Esophagus muscularis mucosa (tissue), 4 donors: ENCODE results near the gene PCSK6. TPM values are rescaled to one million over a fixed set of nuclear protein-coding genes. Genes with fewer than 3 reads are reported as not detected.
A peak's percentile ranks its signal among the peaks of the same experiment; 100 is the strongest.

Experiments used
- DNase-seq: peaks from one replicate; pipeline ENCODE4 v3.0.0-alpha.2; 2017; ENCODE audit errors: extremely low spot score
- H3K27ac ChIP-seq, 4 donors: fragments of 200-600 bp; sonication (generic); replicated peaks in 1 of 4; 1 replicate in 3 of 4; 2 replicates in 1 of 4; pipeline ENCODE4 v1.5.1; 2016 to 2019; ENCODE audit warnings: mild to moderate bottlenecking in 1 of 4
- H3K27me3 ChIP-seq, 4 donors: fragments of 200-600 bp; sonication (generic); one replicate each; pipeline versions ENCODE4 v1.5.1 to v1.6.0; 2016 to 2019
- H3K36me3 ChIP-seq, 4 donors: fragments of 200-600 bp; sonication (generic); one replicate each; pipeline ENCODE4 v1.5.1; 2016 to 2019
- H3K4me1 ChIP-seq, 4 donors: fragments of 200-600 bp; sonication (generic); one replicate each; pipeline ENCODE4 v1.5.1; 2016 to 2019
- H3K4me3 ChIP-seq, 4 donors: fragments of 200-600 bp; sonication (generic); 1 replicate in 2 of 4; 2 replicates in 2 of 4; pipeline ENCODE4 v1.5.1; 2016 to 2019; ENCODE audit warnings: mild to moderate bottlenecking in 4 of 4, moderate library complexity in 1 of 4
- H3K9me3 ChIP-seq, 4 donors: fragments of 200-600 bp; sonication (generic); 1 replicate in 3 of 4; 2 replicates in 1 of 4; pipeline ENCODE4 v1.5.1; 2016 to 2019
- CTCF ChIP-seq, 3 experiments: fragments of 200-600 bp in 2 of 3; fragments of 450-650 bp in 1 of 3; sonication (generic) in 2 of 3; IDR thresholded peaks; one replicate each; pipeline ENCODE4 v1.5.1; 2017 to 2019; ENCODE audit warnings: antibody characterized with exemption in 3 of 3, mild to moderate bottlenecking in 2 of 3, moderate library complexity in 1 of 3
- EP300 ChIP-seq: sonication (generic); formaldehyde crosslinking; IDR thresholded peaks from one replicate; pipeline ENCODE4 v1.6.1; 2017; ENCODE audit warnings: antibody characterized with exemption
- POLR2A ChIP-seq: fragments of 450-650 bp; IDR thresholded peaks from one replicate; pipeline ENCODE4 v1.6.1; 2017; ENCODE audit warnings: antibody characterized with exemption, moderate library complexity, mild to moderate bottlenecking, low read depth
- POLR2AphosphoS5 ChIP-seq, 2 donors: sonication (generic); formaldehyde crosslinking; IDR thresholded peaks; one replicate each; pipeline ENCODE4 v1.6.1; 2017; ENCODE audit warnings: antibody characterized with exemption in 2 of 2
- WGBS: methylation state at CpG from one replicate; pipeline ENCODE4 v1.1.5; 2018; 5-methylcytosine and 5-hydroxymethylcytosine counted together
- intact Hi-C: fragments of 100-400 bp; cut with DNase I; formaldehyde crosslinking; loops from one replicate; pipeline ENCODE4 v1.15.1; 2023
- total RNA-seq, 4 donors: library from RNA; depleted of rRNA; stranded (reverse); fragments of >200 nt; gene quantifications; one replicate each; pipeline versions ENCODE4 v1.1.0 to v1.2.1, GENCODE V29; 2016

The PCSK6 gene
- total RNA-seq, 4 donors from 2014 or later: 13.6 to 24.1 (median 15.3) TPM

GRCh38 chr15:101504866-101505609 lies 15.5 kb upstream of the PCSK6 start:
- TF ChIP-seq EP300: no peak
- no peak for TF ChIP-seq POLR2AphosphoS5 (IDR thresholded peaks at IDR 0.05)
- no peak for TF ChIP-seq POLR2A
- no peak for TF ChIP-seq CTCF (IDR thresholded peaks at IDR 0.05)
- H3K27me3 ChIP-seq: peaks cover 0 to 18% (median 0%) of the 10 kb centered on the region in 4 donors
- no peak overlapping the region for H3K27ac ChIP-seq
- H3K9me3 ChIP-seq: no peaks in the 10 kb centered on the region
- intact Hi-C loops: no loop called here
- H3K4me3 ChIP-seq: no peak overlapping the region
- DNase-seq: peak; percentile 80
- H3K4me1 ChIP-seq: peaks cover 9 to 16% (median 13%) of the 10 kb centered on the region in 4 donors
- no peaks in the 10 kb centered on the region for H3K36me3 ChIP-seq
- WGBS: 89% methylated on average over 17 of the region's 17 CpGs

GRCh38 chr15:101504373-101504772 lies 14.9 kb upstream of the PCSK6 start:
- no peaks in the 10 kb centered on the region for H3K36me3 ChIP-seq
- H3K9me3 ChIP-seq: no peaks in the 10 kb centered on the region
- no peak overlapping the region for H3K4me3 ChIP-seq
- H3K27me3 ChIP-seq: peaks cover 0 to 18% (median 0%) of the 10 kb centered on the region in 4 donors
- DNase-seq: peak; percentile 68
- intact Hi-C loops: no loop called here
- 92% methylated on average over 9 of the region's 9 CpGs for WGBS
- H3K4me1 ChIP-seq: peaks cover 9 to 20% (median 13%) of the 10 kb centered on the region in 4 donors
- H3K27ac ChIP-seq: no peak overlapping the region
- TF ChIP-seq CTCF (IDR thresholded peaks at IDR 0.05) (no peak), POLR2A (no peak), EP300 (no peak), POLR2AphosphoS5 (IDR thresholded peaks at IDR 0.05) (no peak)

GRCh38 chr15:101503296-101503599 lies 13.7 kb upstream of the PCSK6 start:
- H3K4me1 ChIP-seq: peaks cover 9 to 21% (median 13%) of the 10 kb centered on the region in 4 donors
- TF ChIP-seq POLR2AphosphoS5 (IDR thresholded peaks at IDR 0.05): no peak
- TF ChIP-seq POLR2A: no peak
- no peak for TF ChIP-seq EP300
- TF ChIP-seq CTCF (IDR thresholded peaks at IDR 0.05): no peak
- intact Hi-C loops: no loop called here
- no peaks in the 10 kb centered on the region for H3K36me3 ChIP-seq
- peaks cover 0 to 22% (median 0%) of the 10 kb centered on the region in 4 donors for H3K27me3 ChIP-seq
- WGBS: 95% methylated on average over 9 of the region's 9 CpGs
- H3K27ac ChIP-seq: no peak overlapping the region
- H3K4me3 ChIP-seq: no peak overlapping the region
- no peaks in the 10 kb centered on the region for H3K9me3 ChIP-seq
- DNase-seq: peak; percentile 84

GRCh38 chr15:101502572-101503295 lies 13.2 kb upstream of the PCSK6 start:
- Histone ChIP-seq H3K9me3 (no peaks in the 10 kb centered on the region), H3K4me1 (peaks cover 9 to 21% (median 13%) of the 10 kb centered on the region in 4 donors), H3K27me3 (peaks cover 0 to 24% (median 0%) of the 10 kb centered on the region in 4 donors), H3K27ac (no peak overlapping the region), H3K36me3 (no peaks in the 10 kb centered on the region), H3K4me3 (no peak overlapping the region)
- DNase-seq: peak; percentile 66
- whole genome bisulfite sequencing: 89% methylated on average over 22 of the region's 23 CpGs
- TF ChIP-seq POLR2A (no peak), CTCF (IDR thresholded peaks at IDR 0.05) (no peak), EP300 (no peak), POLR2AphosphoS5 (IDR thresholded peaks at IDR 0.05) (no peak)
- intact Hi-C loops: no loop called here
